SH-SY5Y (cell line): ENCODE results near the gene FHL3.

Source experiments
- GATA2 ChIP-seq: IDR thresholded peaks from 2 replicates; pipeline ENCODE4 v1.6.1; 2011; ENCODE audit warnings: mild to moderate bottlenecking, low read depth, low read length
- GATA3 ChIP-seq: IDR thresholded peaks from 2 replicates; pipeline ENCODE4 v1.6.1; 2011; ENCODE audit warnings: low read depth, mild to moderate bottlenecking, low read length, moderate library complexity

DNA sequence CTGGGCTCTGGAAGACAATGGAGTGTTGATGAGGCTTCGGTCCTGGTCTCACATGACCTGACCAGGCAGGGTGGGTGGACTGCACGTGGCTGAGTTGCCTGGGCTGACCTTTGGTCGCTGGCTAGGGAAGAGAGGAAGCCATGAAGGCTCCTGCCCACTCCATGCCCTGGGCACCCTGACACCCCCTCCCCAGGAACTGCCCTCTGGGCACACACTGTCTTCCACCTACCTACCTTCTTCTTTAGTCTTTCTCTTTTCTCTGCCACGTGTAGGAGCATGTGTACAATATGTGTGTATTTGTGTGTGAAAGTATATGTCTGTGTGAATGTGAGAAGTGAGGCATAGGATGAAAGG lies 26.2 kb upstream of the FHL3 start:
- TF ChIP-seq GATA2: no peak
- no peak for TF ChIP-seq GATA3
